ENCODE data around the gene ULK3.
"Not testable (repeated sequence)": the region's sequence is repeated elsewhere in the genome, so short reads cannot be mapped to it uniquely, and the experiment has no call there.

ULK3 gene

DNA sequence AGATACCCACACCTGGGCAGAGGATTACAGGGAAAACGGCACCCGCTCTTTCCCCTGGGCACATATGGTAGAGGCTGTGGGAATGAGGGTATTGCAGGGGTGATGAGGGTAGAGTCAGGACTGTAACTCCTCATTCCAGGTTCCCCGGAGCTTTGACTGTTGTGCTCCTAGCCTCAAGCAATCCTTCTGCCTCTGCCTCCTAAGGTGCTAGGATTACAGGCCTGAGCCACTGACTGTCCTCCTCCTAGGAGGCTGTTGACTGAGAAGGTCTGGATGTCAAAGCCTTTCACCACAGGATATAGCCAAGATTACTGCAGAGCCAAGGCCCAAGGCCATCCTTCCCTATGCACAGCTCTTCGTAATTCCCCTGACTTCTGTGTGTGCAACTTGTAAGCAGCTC is 45.8 kb upstream of the ULK3 start:
- DNase-seq (ENCODE audit: low read depth), result no peak
- H3K4me3 ChIP-seq (ENCODE audit: low read length), result no peak overlapping the region
- TF ChIP-seq, protein P1, sequence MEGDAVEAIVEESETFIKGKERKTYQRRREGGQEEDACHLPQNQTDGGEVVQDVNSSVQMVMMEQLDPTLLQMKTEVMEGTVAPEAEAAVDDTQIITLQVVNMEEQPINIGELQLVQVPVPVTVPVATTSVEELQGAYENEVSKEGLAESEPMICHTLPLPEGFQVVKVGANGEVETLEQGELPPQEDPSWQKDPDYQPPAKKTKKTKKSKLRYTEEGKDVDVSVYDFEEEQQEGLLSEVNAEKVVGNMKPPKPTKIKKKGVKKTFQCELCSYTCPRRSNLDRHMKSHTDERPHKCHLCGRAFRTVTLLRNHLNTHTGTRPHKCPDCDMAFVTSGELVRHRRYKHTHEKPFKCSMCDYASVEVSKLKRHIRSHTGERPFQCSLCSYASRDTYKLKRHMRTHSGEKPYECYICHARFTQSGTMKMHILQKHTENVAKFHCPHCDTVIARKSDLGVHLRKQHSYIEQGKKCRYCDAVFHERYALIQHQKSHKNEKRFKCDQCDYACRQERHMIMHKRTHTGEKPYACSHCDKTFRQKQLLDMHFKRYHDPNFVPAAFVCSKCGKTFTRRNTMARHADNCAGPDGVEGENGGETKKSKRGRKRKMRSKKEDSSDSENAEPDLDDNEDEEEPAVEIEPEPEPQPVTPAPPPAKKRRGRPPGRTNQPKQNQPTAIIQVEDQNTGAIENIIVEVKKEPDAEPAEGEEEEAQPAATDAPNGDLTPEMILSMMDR (IDR thresholded peaks at IDR 0.05; ENCODE audit: insufficient read depth, low read depth, low read length, missing control alignments), result no peak

DNA sequence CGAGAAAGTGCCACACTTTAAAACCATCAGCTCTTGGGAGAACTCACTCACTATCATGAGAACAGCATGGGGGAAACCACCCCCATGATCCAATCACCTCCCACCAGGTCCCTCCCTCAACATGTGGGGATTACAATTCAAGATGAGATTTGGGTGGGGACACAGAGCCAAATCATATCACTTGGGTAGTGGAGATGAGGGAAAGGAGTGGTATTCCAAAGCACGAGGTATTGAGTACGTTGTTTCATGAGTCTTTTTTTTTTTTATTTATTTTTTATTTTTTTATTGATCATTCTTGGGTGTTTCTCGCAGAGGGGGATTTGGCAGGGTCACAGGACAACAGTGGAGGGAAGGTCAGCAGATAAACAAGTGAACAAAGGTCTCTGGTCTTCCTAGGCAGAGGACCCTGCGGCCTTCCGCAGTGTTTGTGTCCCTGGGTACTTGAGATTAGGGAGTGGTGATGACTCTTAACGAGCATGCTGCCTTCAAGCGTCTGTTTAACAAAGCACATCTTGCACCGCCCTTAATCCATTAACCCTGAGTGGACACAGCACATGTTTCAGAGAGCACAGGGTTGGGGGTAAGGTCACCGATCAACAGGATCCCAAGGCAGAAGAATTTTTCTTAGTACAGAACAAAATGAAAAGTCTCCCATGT is 44.7 kb upstream of the ULK3 start:
- not testable (repeated sequence) for DNase-seq (ENCODE audit: low read depth); H3K4me3 ChIP-seq (ENCODE audit: low read length)

DNA sequence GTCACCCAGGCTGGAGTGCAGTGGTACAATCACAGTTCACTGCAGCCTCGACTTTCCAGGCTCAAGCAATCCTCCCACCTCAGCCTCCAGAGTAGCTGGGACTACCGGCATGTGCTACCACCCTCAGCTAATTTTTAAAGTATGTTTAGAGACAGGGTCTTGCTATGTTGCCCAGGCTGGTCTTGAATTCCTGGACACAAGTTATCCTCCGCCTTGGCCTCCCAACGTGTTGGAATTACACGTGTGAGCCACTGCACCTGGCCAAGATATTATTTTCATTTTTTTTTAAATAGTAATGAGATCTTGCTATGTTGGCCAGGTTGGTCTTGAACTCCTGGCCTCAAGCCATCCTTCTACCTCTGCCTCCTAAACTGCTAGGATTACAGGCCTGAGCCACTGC is 42.5 kb upstream of the ULK3 start:
- TF ChIP-seq, protein P1 (IDR thresholded peaks at IDR 0.05; ENCODE audit: insufficient read depth, low read depth, low read length, missing control alignments), result no peak
- H3K4me3 ChIP-seq (ENCODE audit: low read length), result no peak overlapping the region
- no peak for DNase-seq (ENCODE audit: low read depth)

DNA sequence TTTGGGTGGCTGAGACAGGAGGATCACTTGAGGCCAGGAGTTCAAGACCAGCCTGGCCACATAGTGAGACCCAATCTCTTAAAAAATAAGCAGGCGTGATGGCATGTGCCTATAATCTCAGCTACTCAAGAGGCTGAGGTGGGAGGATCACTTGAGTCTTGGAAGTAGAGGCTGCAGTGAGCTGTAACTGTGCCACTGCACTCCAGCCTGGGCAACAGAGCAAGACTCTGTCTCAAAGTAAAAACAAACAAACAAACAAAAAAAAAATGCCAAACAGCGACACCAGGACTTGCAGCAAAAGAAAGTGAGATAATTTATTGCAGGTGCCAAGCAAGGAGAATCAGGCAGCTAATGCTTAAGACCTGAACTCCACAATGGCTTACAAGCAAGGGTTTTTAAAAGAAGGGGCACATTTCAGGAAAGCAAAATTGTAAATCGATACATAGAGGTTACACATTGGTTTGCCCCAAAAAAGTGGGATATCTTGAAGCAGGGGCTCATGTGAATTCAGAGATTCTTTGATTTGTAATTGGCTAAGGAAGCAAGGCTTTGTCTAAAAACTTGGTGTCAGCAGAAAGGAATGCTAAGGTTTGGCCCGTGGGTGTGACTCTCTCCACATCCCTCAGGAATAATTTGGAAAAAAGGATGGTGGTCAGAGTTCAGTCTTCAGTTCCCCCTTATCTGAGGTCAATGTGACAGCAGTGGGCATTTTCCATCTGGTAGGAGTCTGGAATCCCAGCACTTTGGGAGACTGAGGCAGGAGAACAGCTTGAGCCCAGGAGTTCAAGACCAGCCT is 41.7 kb upstream of the ULK3 start:
- H3K4me3 ChIP-seq (ENCODE audit: low read length), result no peak overlapping the region
- TF ChIP-seq, protein P1 (IDR thresholded peaks at IDR 0.05; ENCODE audit: insufficient read depth, low read depth, low read length, missing control alignments), result no peak
- peak; percentile 45 for DNase-seq (ENCODE audit: low read depth)

DNA sequence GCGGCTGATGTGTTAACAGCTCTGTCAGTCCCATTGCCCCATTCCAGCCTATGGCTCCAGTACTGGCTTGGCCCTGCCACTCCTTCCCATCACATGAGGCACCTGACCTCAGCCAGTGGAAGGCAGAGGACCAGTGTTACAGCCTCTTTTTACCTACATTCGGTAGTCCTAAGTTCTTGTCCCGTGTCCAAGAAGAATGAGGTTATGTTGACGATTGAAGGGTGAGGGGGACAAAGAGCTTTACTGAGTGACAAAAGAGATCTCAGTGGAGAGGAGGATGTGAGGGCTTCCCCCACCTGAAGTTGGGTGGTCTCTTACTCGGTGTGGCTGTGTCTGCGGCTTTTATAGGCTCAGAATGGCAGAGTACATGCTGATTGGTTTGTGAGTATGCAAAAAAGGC is 39.6 kb upstream of the ULK3 start:
- TF ChIP-seq, protein P1 (IDR thresholded peaks at IDR 0.05; ENCODE audit: insufficient read depth, low read depth, low read length, missing control alignments), result no peak
- H3K4me3 ChIP-seq (ENCODE audit: low read length), result no peak overlapping the region
- DNase-seq (ENCODE audit: low read depth), result no peak

DNA sequence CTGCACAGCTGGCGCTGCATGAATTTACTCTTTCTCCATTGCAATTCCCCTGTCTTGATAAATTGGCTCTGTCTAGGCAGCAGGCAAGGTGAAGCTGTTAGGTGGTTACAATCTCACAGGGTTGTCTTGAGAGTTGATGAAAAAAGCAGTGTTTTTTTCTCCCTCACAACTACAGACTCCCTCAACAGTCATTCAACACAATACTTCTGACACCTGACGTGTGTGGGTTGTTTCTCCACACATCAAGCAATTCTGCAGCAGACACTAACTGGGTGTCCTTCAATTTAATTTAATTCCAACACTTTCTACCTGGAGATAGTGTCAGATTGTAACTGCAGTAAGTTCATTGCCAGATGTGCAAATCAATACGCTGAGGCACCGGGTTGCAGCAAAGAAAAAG is 35.3 kb upstream of the ULK3 start:
- TF ChIP-seq, protein P1 (IDR thresholded peaks at IDR 0.05; ENCODE audit: insufficient read depth, low read depth, low read length, missing control alignments), result no peak
- no peak overlapping the region for H3K4me3 ChIP-seq (ENCODE audit: low read length)
- no peak for DNase-seq (ENCODE audit: low read depth)

DNA sequence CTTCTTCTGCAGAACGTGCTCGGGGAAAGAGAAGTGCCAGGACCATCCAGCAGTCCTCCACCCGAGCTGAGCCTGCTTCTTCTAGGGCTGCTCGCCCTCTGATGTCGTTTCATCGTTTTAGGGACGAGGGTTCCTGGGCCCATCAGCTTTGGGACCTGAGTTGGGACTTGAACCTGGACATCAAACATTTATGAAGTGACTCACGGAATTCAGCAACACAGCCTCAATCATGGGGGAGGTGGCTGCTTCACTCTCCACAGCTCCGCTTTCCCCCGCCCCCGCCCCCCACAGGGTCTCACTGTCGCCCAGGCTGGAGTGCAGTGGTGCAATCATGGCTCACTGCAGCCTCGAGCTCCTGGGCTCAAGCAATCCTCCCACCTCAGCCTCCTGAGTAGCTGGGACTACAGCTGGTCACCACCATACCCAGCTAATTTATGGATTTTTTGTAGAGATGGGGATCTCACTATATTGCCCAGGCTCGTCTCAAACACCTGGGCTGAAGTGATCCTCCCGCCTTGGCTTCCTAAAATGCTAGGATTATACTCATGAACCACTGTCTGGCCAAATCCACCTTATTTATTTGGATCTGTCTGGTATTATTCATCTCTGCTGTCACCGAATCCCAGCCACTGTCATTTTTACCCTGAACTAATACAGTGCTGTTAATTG is 30.9 kb upstream of the ULK3 start:
- peak overlapping the region; percentile 75 for H3K4me3 ChIP-seq (ENCODE audit: low read length)
- DNase-seq (ENCODE audit: low read depth), result no peak
- TF ChIP-seq, protein P1 (IDR thresholded peaks at IDR 0.05; ENCODE audit: insufficient read depth, low read depth, low read length, missing control alignments), result no peak
